A673 (cell line): Measurements from ENCODE around the gene MTX1.

Experiments
- CTCF ChIP-seq: fragments of 300-800, 200-600 bp; sonication (generic); conservative IDR thresholded peaks from 2 replicates; pipeline ENCODE4 v1.5.1; 2017; ENCODE audit warnings: low read depth, mild to moderate bottlenecking, antibody characterized with exemption, low read length, moderate library complexity, mixed read lengths
- EZH2 ChIP-seq: fragments of 200-600 bp; sonication (generic); IDR thresholded peaks from 2 replicates; pipeline ENCODE4 v1.6.1; 2017; ENCODE audit warnings: borderline replicate concordance, low read depth, mild to moderate bottlenecking, mixed read lengths, antibody characterized with exemption, low read length; ENCODE audit not compliant: poor library complexity, severe bottlenecking

GRCh38 chr1:155178441-155179111, 29.9 kb upstream of the MTX1 start:
- TF ChIP-seq EZH2 (no peak), CTCF (no peak)
